T-helper 9 cell (primary cell): ENCODE measurements around the gene MS4A15.
"Not testable (repeated sequence)": the region's sequence is repeated elsewhere in the genome, so short reads cannot be mapped to it uniquely, and the experiment has no call there.

ENCODE experiments used
- DNase-seq: peaks from one replicate; pipeline ENCODE4 v3.0.0-alpha.2; 2020

MS4A15 gene

DNA sequence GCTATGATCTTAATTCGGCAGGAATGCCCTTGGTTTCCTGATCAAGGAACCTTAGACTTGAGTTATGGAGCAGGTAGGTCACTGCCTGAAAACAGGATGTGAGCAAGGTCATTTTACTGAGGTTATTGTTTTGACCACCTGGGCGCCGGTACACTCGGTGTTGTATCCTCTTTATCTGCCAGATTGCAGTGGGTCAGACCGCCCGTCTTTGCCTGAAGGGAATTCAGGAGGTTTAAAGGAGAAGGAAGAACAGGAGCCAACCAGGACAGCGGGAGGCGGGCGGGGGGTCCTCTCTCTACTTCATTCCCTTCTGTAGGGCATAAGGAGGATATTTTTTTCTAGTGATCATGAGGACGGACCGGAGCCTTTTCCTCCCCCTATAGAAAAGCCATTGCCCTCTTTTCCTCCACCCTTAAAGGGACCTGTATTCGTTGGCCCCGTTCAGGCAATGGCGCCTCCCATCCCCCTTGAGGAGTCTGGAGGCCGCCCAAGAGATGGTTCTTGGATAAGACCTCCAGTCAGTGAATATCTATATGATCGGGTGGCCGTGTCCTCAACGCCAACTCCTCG is 649 bp downstream of the MS4A15 start:
- DNase-seq: no peak

DNA sequence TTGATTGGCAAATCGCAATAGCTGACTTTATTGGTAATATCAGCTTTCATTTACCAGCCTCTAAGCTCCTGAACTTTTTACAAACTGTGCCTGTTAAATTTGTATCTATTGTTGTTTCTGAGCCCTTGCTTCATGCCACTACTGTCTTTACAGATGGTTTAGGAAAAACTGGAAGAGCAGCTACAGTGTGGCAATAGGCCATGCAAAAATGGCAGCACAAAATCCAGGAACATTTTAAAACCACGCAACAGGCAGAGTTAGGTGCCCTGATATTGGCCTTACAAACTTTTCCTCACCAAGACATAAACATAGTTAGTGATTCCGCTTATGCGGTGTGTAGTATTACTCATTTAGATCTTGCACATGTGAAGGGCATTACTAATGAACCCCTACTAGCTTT is 2.0 kb downstream of the MS4A15 start:
- not testable (repeated sequence) for DNase-seq

- DNase-seq: not testable (repeated sequence)
These were observed 3.0 kb downstream of the MS4A15 start for GRCh38 chr11:60759438-60760225.

- DNase-seq: no peak
These were observed 4.9 kb downstream of the MS4A15 start for GRCh38 chr11:60761436-60762190.

GRCh38 chr11:60762851-60763691 is 6.4 kb downstream of the MS4A15 start:
- DNase-seq: no peak

GRCh38 chr11:60763692-60764369 is 7.2 kb downstream of the MS4A15 start:
- DNase-seq: no peak

- no peak for DNase-seq
These were observed 8.2 kb downstream of the MS4A15 start for GRCh38 chr11:60764879-60765278.

DNA sequence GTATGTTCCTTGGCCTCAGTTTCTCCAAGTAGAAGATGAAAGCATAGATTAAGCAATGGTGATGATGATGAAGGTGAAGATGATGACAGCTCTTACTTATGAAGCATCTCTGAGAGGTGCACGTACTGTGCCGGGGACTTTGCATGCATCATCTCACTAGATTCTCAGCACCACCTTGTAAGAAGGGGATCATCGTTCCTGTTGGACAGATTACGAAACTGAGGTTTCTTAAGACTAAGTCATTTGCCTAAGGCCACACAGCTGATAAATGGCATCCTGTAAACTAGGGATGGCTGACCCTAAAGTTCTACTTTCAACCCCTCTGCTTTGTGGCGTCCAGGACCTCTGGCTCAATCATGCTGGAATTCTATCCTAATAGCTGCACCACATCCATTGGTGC is 8.7 kb downstream of the MS4A15 start:
- no peak for DNase-seq

- DNase-seq: no peak
These were observed 9.9 kb downstream of the MS4A15 start for GRCh38 chr11:60766547-60766946.

GRCh38 chr11:60767388-60767811 is 10.7 kb downstream of the MS4A15 start:
- no peak for DNase-seq

- DNase-seq: no peak
These were observed 11.5 kb downstream of the MS4A15 start for GRCh38 chr11:60768202-60768601.

- no peak for DNase-seq
These were observed 12.6 kb downstream of the MS4A15 start for GRCh38 chr11:60769273-60769672.

DNA sequence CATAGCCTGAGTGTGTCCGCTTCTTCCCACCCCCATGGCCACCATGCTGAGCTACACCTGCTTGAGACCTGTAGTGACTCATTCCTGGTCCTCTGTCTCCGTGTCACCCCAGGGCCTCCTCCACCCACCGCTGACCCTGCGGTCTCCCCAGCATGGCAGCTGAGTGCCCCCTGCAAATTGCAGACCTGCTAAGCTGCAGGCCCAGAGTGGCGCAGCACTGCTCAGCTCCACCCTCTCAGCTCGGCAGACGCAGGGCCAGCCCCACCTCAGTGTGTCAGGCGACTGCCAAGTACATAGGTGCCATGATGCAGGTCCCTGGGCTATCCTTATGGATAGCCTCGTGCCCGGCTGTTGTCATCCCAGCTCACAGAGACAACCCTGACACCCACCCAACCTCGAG is 13.1 kb downstream of the MS4A15 start:
- no peak for DNase-seq

- no peak for DNase-seq
These were observed 14.5 kb downstream of the MS4A15 start for GRCh38 chr11:60771146-60771545.

GRCh38 chr11:60771879-60772525 is 15.3 kb downstream of the MS4A15 start:
- no peak for DNase-seq

DNA sequence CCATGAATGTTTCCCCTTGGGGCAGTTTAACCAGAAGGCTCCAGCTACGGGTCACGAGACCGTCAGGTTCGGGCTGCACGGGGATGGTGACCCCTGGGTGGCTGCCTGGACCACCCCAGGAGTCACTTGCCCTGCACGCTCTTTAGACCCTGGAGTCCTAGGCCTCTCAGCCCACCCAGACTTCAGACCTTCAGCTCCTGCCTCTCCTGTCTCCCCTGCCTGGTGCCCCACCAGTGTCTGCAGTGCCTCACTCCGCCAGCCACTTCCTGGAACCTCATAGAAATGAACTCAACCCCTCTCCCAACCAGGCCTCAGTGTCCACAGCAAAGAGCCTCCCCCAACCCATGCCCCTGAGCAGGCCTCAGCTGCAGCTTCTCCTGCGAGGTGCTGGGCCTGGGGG is 16.0 kb downstream of the MS4A15 start:
- no peak for DNase-seq

DNA sequence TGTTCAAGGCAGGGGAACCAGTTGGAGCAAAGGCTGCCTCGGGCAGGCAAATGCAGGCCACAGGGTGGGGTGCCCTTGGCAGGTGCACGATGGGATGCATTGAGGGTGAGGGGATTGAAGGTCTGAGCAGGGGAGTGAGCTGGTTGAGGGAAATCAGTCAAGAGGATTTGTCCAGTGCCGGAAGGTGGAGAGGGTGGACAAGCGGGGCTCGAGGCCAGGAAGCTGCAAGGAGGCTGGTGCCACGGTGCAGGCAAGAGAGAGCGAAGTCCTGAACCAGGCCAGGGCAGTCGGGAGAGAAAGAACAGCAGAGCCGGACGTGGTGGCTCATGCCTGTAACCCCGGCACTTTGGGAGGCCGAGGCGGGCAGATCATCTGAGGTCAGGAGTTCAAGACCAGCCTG is 18.1 kb downstream of the MS4A15 start:
- DNase-seq: no peak

- peak; percentile 72 for DNase-seq
These were observed 18.8 kb downstream of the MS4A15 start for GRCh38 chr11:60775420-60775961.

- no peak for DNase-seq
These were observed 19.5 kb downstream of the MS4A15 start for GRCh38 chr11:60776167-60776566.

DNA sequence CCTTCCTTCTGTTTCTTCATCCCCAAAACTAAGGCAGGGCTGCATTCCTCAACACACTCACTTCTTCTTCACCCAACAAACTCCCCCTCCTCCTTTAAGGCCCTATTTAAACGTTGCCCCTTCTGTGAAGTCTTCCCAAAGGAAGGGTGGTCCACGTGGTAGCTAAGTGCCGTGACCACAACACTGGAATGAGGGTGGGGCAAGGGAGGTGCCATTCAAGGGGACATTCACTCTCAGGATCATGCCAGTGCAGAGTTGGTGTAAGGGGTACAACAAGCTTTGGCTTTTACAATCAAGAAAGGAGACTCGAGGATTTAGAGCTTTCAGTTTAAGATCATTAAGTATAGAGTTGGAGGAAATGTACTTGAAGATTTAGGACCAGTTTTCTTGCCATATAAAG is 20.4 kb downstream of the MS4A15 start:
- DNase-seq: no peak

DNA sequence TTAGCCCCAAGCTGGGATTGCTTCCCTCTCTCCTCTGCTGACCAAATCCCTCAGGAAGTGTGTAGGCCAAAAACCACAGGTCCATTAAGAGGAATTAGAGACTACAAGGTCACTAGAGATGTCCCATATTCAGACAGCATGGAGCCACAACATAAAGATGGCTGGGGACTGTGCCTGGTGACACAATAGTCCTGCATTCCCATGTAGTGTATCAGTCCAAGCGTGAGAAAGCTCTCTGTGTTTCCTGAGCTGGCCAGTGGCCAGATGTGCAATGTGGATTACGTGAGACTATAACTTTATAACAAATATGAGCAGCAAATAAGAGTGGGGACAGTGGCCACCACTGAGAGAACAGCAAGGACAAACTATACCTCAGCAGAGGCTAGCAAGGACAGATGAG is 20.9 kb downstream of the MS4A15 start:
- DNase-seq: no peak

DNA sequence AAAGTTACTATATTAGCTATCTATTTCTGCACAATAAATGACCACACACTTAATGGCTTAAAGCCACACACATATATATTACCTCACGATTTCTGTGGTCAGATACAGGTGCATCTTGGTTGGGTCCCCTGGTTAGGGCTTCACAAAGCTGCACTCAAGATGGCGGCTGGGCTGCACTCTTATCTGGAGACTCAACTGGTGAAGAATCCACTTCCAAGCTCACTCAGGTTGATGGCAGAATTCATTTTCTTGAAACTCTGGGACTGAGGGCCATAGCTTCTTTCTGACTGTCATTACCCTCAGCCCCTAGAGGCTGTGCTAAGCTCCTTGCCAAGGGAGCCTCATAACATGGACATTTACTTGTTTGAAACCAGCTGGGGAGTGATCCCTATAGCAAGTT is 23.4 kb downstream of the MS4A15 start:
- no peak for DNase-seq
